Measurements from ENCODE around the gene CCR6. TPM values are rescaled to one million over a fixed set of nuclear protein-coding genes. Genes with fewer than 3 reads are reported as not detected.

CCR6 gene
- total RNA-seq: under 1 TPM in 1 of 3 donors, not detected in 2; 0.73 TPM

- H3K36me3 ChIP-seq: no peaks in the 10 kb centered on the region
- H3K27ac ChIP-seq: no peak within 1 kb of the TSS
- H3K27me3 ChIP-seq: no peaks in the 10 kb centered on the region
- H3K9me3 ChIP-seq: no peaks in the 10 kb centered on the region
- intact Hi-C loops (cut with DNase I; ENCODE audit: low total_unique reads): loop anchor here (2.0 kb wide), 1 partner anchor 126 kb away; no protein-coding TSS in a partner anchor
- no peak for DNase-seq (ENCODE audit: low spot score in 2 of 2)
- TF ChIP-seq POLR2AphosphoS5 (IDR thresholded peaks at IDR 0.05) (no peak), CTCF (IDR thresholded peaks at IDR 0.05) (no peak), POLR2A (IDR thresholded peaks at IDR 0.05) (no peak)
- no peaks in the 10 kb centered on the region for H3K4me1 ChIP-seq
- no peak within 1 kb of the TSS for H3K4me3 ChIP-seq
These were observed at the start of gene CCR6 for GRCh38 chr6:167122827-167123657. TSS of gene CCR6 (plus strand) at chr6:167123096. CDS start at chr6:167136135, 13,039 bp downstream.

GRCh38 chr6:167073679-167074274, 49.1 kb upstream of the CCR6 start:
- Histone ChIP-seq H3K27ac (no peak overlapping the region), H3K9me3 (peaks cover 4 to 12% of the 10 kb centered on the region in 2 donors), H3K36me3 (no peaks in the 10 kb centered on the region), H3K4me1 (no peaks in the 10 kb centered on the region), H3K27me3 (no peaks in the 10 kb centered on the region), H3K4me3 (no peak overlapping the region)
- no peak for TF ChIP-seq CTCF (IDR thresholded peaks at IDR 0.05)
- TF ChIP-seq POLR2AphosphoS5 (IDR thresholded peaks at IDR 0.05): no peak
- TF ChIP-seq POLR2A (IDR thresholded peaks at IDR 0.05): no peak
- intact Hi-C loops (cut with DNase I; ENCODE audit: low total_unique reads): no loop called here
- no peak for DNase-seq (ENCODE audit: low spot score in 2 of 2)

GRCh38 chr6:167077241-167077932, 45.5 kb upstream of the CCR6 start:
- intact Hi-C loops (cut with DNase I; ENCODE audit: low total_unique reads): loop anchor here (2.0 kb wide), 1 partner anchor 73 kb away; no protein-coding TSS in a partner anchor
- Histone ChIP-seq H3K27ac (no peak overlapping the region), H3K4me3 (no peak overlapping the region), H3K4me1 (no peaks in the 10 kb centered on the region), H3K27me3 (no peaks in the 10 kb centered on the region), H3K36me3 (no peaks in the 10 kb centered on the region), H3K9me3 (peaks cover 0 to 7% of the 10 kb centered on the region in 2 donors)
- DNase-seq (ENCODE audit: low spot score in 2 of 2): no peak
- no peak for TF ChIP-seq CTCF (IDR thresholded peaks at IDR 0.05)
- no peak for TF ChIP-seq POLR2AphosphoS5 (IDR thresholded peaks at IDR 0.05)
- TF ChIP-seq POLR2A (IDR thresholded peaks at IDR 0.05): no peak

GRCh38 chr6:167078745-167079144, 44.2 kb upstream of the CCR6 start:
- no peak for TF ChIP-seq POLR2AphosphoS5 (IDR thresholded peaks at IDR 0.05)
- TF ChIP-seq CTCF (IDR thresholded peaks at IDR 0.05): no peak
- no peak for TF ChIP-seq POLR2A (IDR thresholded peaks at IDR 0.05)
- Histone ChIP-seq H3K27ac (no peak overlapping the region), H3K27me3 (no peaks in the 10 kb centered on the region), H3K4me3 (no peak overlapping the region), H3K9me3 (no peaks in the 10 kb centered on the region), H3K36me3 (no peaks in the 10 kb centered on the region), H3K4me1 (no peaks in the 10 kb centered on the region)
- DNase-seq (ENCODE audit: low spot score in 2 of 2): no peak
- intact Hi-C loops (cut with DNase I; ENCODE audit: low total_unique reads): no loop called here

Measured in breast epithelium (tissue), 4 donors.